Muscle of leg (tissue), 11 donors: ENCODE measurements around the gene LGALS14. TPM values are rescaled to one million over a fixed set of nuclear protein-coding genes. Genes with fewer than 3 reads are reported as not detected.

Source experiments
- DNase-seq: peaks from one replicate; pipeline ENCODE4 v3.0.0; 2013
- H3K27ac ChIP-seq: one replicate; pipeline ENCODE4 v1.5.1; 2013; ENCODE audit warnings: mild to moderate bottlenecking, low read length, control low read depth
- H3K27me3 ChIP-seq: one replicate; pipeline ENCODE4 v1.6.1; 2013; ENCODE audit warnings: low read length; ENCODE audit not compliant: control insufficient read depth, insufficient read depth
- H3K36me3 ChIP-seq: one replicate; pipeline ENCODE4 v1.6.1; 2013; ENCODE audit warnings: low read length; ENCODE audit not compliant: control insufficient read depth, insufficient read depth
- H3K4me1 ChIP-seq: one replicate; pipeline ENCODE4 v1.6.1; 2013; ENCODE audit warnings: low read length; ENCODE audit not compliant: control insufficient read depth, insufficient read depth
- H3K4me3 ChIP-seq: one replicate; pipeline ENCODE4 v1.5.1; 2013; ENCODE audit warnings: low read length, control low read depth
- H3K9me3 ChIP-seq: replicated peaks from 2 replicates; pipeline ENCODE4 v1.6.1; 2013; ENCODE audit warnings: low read depth, low read length; ENCODE audit not compliant: control insufficient read depth
- WGBS: methylation state at CpG from one replicate; pipeline ENCODE4 v1.1.5; 2013; ENCODE audit warnings: missing lambda C conversion rate; ENCODE audit not compliant: insufficient coverage; 5-methylcytosine and 5-hydroxymethylcytosine counted together
- polyA plus RNA-seq, 8 donors: library from polyadenylated mRNA; unstranded; fragments of 120-200 nt; gene quantifications; one replicate each; pipeline versions ENCODE4 v1.2.1 to v1.2.3, GENCODE V29; 2013; ENCODE audit warnings: inconsistent platforms in 1 of 8, low replicate concordance in 1 of 8; ENCODE audit not compliant: insufficient read length in 8 of 8, insufficient read depth in 1 of 8
- total RNA-seq: library from RNA; stranded (reverse); fragments of 120-200 nt; gene quantifications from one replicate; pipeline ENCODE4 v1.2.4, GENCODE V29; 2013

Gene LGALS14
- total and polyA plus RNA-seq, 9 donors, result 0.13 to 0.39 (median 0.34) TPM; not detected in 2

- DNase-seq, result no peak
- no peak overlapping the region for H3K27ac ChIP-seq
These were observed 36.1 kb downstream of the LGALS14 start for GRCh38 chr19:39740395-39740794.

GRCh38 chr19:39745643-39746042 lies 41.4 kb downstream of the LGALS14 start:
- WGBS, result 69% methylated on average over 3 of the region's 3 CpGs

More at GRCh38 chr19:39740395-39740794, 36.1 kb downstream of the LGALS14 start:
- Histone ChIP-seq H3K4me3 (no peak overlapping the region), H3K36me3 (no peaks in the 10 kb centered on the region), H3K4me1 (no peaks in the 10 kb centered on the region), H3K9me3 (no peaks in the 10 kb centered on the region), H3K27me3 (peaks cover 2% of the 10 kb centered on the region)
- WGBS, result no CpG with 5 or more reads among the region's 1 CpG

GRCh38 chr19:39746836-39747529 lies 42.7 kb downstream of the LGALS14 start:
- 30% methylated on average over 2 of the region's 4 CpGs for WGBS
- no peak overlapping the region for H3K27ac ChIP-seq
- no peak overlapping the region for H3K4me3 ChIP-seq
- H3K36me3 ChIP-seq, result no peaks in the 10 kb centered on the region
- H3K9me3 ChIP-seq, result no peaks in the 10 kb centered on the region
- no peaks in the 10 kb centered on the region for H3K27me3 ChIP-seq
- DNase-seq, result no peak
- H3K4me1 ChIP-seq, result no peaks in the 10 kb centered on the region

More at GRCh38 chr19:39745643-39746042, 41.4 kb downstream of the LGALS14 start:
- Histone ChIP-seq H3K36me3 (no peaks in the 10 kb centered on the region), H3K4me3 (no peak overlapping the region), H3K4me1 (no peaks in the 10 kb centered on the region), H3K9me3 (no peaks in the 10 kb centered on the region), H3K27ac (no peak overlapping the region), H3K27me3 (no peaks in the 10 kb centered on the region)
- peak; percentile 2 for DNase-seq

DNA sequence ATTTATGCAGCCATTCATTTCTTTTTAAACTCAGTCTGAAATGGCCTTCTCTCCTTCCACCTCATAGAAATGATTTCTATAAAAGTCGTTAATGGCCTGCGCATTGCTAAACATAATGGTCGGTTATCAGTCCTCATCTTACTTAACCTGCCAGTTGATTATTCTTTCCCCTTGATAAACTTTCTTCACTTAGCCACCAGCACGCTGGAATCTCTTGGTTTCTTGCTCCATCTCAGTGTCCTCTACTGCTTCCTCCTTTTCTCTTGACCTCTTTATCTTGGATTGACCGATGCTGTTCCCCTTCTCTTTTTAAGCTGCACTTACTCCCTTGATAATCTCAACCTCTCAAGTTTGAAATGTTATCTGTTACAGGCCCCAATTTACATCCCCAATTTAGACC lies 45.7 kb downstream of the LGALS14 start:
- no peaks in the 10 kb centered on the region for H3K27me3 ChIP-seq
- WGBS, result 86% methylated on average over 5 of the region's 5 CpGs

GRCh38 chr19:39752390-39752789 lies 48.1 kb downstream of the LGALS14 start:
- H3K4me3 ChIP-seq, result no peak overlapping the region
- H3K9me3 ChIP-seq, result no peaks in the 10 kb centered on the region
- no peaks in the 10 kb centered on the region for H3K27me3 ChIP-seq
- H3K36me3 ChIP-seq, result no peaks in the 10 kb centered on the region
- H3K4me1 ChIP-seq, result no peaks in the 10 kb centered on the region
- H3K27ac ChIP-seq, result no peak overlapping the region
- DNase-seq, result no peak

More for the DNA sequence above, 45.7 kb downstream of the LGALS14 start:
- no peaks in the 10 kb centered on the region for H3K4me1 ChIP-seq
- H3K9me3 ChIP-seq, result no peaks in the 10 kb centered on the region
- no peak for DNase-seq
- H3K27ac ChIP-seq, result no peak overlapping the region
- H3K4me3 ChIP-seq, result no peak overlapping the region
- H3K36me3 ChIP-seq, result no peaks in the 10 kb centered on the region

- no peaks in the 10 kb centered on the region for H3K4me1 ChIP-seq
- H3K27ac ChIP-seq, result no peak overlapping the region
- no peaks in the 10 kb centered on the region for H3K9me3 ChIP-seq
- H3K4me3 ChIP-seq, result no peak overlapping the region
- peaks cover 2% of the 10 kb centered on the region for H3K27me3 ChIP-seq
- H3K36me3 ChIP-seq, result no peaks in the 10 kb centered on the region
- no peak for DNase-seq
These were observed 48.5 kb downstream of the LGALS14 start for GRCh38 chr19:39752795-39753194.

- Histone ChIP-seq H3K9me3 (no peaks in the 10 kb centered on the region), H3K27me3 (peaks cover 3% of the 10 kb centered on the region), H3K27ac (no peak overlapping the region), H3K4me3 (no peak overlapping the region), H3K36me3 (no peaks in the 10 kb centered on the region), H3K4me1 (no peaks in the 10 kb centered on the region)
- WGBS, result no CpG with 5 or more reads among the region's 2 CpGs
- DNase-seq, result no peak
These were observed 50.3 kb downstream of the LGALS14 start for GRCh38 chr19:39754544-39754943.

GRCh38 chr19:39754971-39755370 lies 50.7 kb downstream of the LGALS14 start:
- DNase-seq, result no peak
- Histone ChIP-seq H3K36me3 (no peaks in the 10 kb centered on the region), H3K4me1 (no peaks in the 10 kb centered on the region), H3K27ac (no peak overlapping the region), H3K9me3 (no peaks in the 10 kb centered on the region), H3K27me3 (peaks cover 3% of the 10 kb centered on the region), H3K4me3 (no peak overlapping the region)
- WGBS, result 76% methylated on average over 3 of the region's 3 CpGs

Other genes starting within 250 kb of the LGALS14 start
- 38.8 TPM for gene TIMM50, start 223.6 kb upstream of the LGALS14 start, total RNA-seq
- 10 to 100 TPM; 44.2 to 55.3 (median 49.8) TPM for gene TIMM50, start 223.6 kb upstream of the LGALS14 start, polyA plus RNA-seq
- gene DLL3, start 205.5 kb upstream of the LGALS14 start, total RNA-seq, result 0.09 TPM
- gene DLL3, start 205.5 kb upstream of the LGALS14 start, polyA plus RNA-seq, result under 1 TPM in 7 of 8 donors, not detected in 1; 0.14 to 0.27 (median 0.23) TPM
- 0.13 TPM for gene SELENOV, start 189.3 kb upstream of the LGALS14 start, total RNA-seq
- under 1 TPM in 5 of 8 donors, not detected in 3; 0.08 to 0.48 (median 0.40) TPM for gene SELENOV, start 189.3 kb upstream of the LGALS14 start, polyA plus RNA-seq
- gene EID2B, start 171.6 kb upstream of the LGALS14 start, total RNA-seq, result 3.2 TPM
- gene EID2B, start 171.6 kb upstream of the LGALS14 start, polyA plus RNA-seq, result 1 to 10 TPM; 2.2 to 3.0 (median 2.5) TPM
- gene EID2, start 164.3 kb upstream of the LGALS14 start, total RNA-seq, result 7.0 TPM
- 10 to 100 TPM in 6 of 8 donors, 1 to 10 TPM in 2; 9.2 to 13.4 (median 10.5) TPM for gene EID2, start 164.3 kb upstream of the LGALS14 start, polyA plus RNA-seq
- gene LGALS13, start 102.0 kb upstream of the LGALS14 start, total RNA-seq, result 0.31 TPM
- gene LGALS13, start 102.0 kb upstream of the LGALS14 start, polyA plus RNA-seq, result not detected
- gene LGALS16, start 48.6 kb upstream of the LGALS14 start, total RNA-seq, result not detected
- not detected for gene LGALS16, start 48.6 kb upstream of the LGALS14 start, polyA plus RNA-seq
- 1.2 TPM for gene CLC, start 33.5 kb downstream of the LGALS14 start, total RNA-seq
- gene CLC, start 33.5 kb downstream of the LGALS14 start, polyA plus RNA-seq, result 1 to 10 TPM in 6 of 8 donors, under 1 TPM in 2; 0.40 to 4.8 (median 2.4) TPM
- not detected for gene LEUTX, start 74.4 kb downstream of the LGALS14 start, total RNA-seq
- gene LEUTX, start 74.4 kb downstream of the LGALS14 start, polyA plus RNA-seq, result not detected
- 23.5 TPM for gene DYRK1B, start 129.7 kb downstream of the LGALS14 start, total RNA-seq
- 10 to 100 TPM; 34.9 to 59.5 (median 49.6) TPM for gene DYRK1B, start 129.7 kb downstream of the LGALS14 start, polyA plus RNA-seq
- gene FBL, start 141.9 kb downstream of the LGALS14 start, total RNA-seq, result 159 TPM
- gene FBL, start 141.9 kb downstream of the LGALS14 start, polyA plus RNA-seq, result 100 to 1,000 TPM; 264 to 375 (median 297) TPM
- 2.8 TPM for gene FCGBP, start 230.2 kb downstream of the LGALS14 start, total RNA-seq
- 10 to 100 TPM in 2 of 8 donors, 1 to 10 TPM in 6; 1.9 to 11.7 (median 5.0) TPM for gene FCGBP, start 230.2 kb downstream of the LGALS14 start, polyA plus RNA-seq